ENCODE data around the gene CTNNAL1.

CTNNAL1 gene

GRCh38 chr9:108994695-108995094, 18.6 kb downstream of the CTNNAL1 start:
- DNase-seq: no peak
- Histone ChIP-seq H3K23ac (ENCODE audit: low read length) (no peak overlapping the region), H3K27ac (ENCODE audit: low read depth, low read length) (no peak overlapping the region), H3K18ac (ENCODE audit: low read length) (peak overlapping the region; percentile 58), H2AFZ (ENCODE audit: insufficient read depth, low read length, poor library complexity) (no peak overlapping the region), H4K91ac (ENCODE audit: low read depth, low read length) (no peak overlapping the region), H2BK120ac (ENCODE audit: insufficient read depth, low read length, poor library complexity) (no peak overlapping the region), H3K14ac (ENCODE audit: low read length) (no peak overlapping the region), H3K9me3 (ENCODE audit: insufficient read depth, low read depth, low read length) (no peaks in the 10 kb centered on the region), H3K4me2 (ENCODE audit: low read length) (no peak overlapping the region), H3K27me3 (ENCODE audit: insufficient read depth, low read length) (no peaks in the 10 kb centered on the region), H3K4me1 (ENCODE audit: control insufficient read depth in 1 of 2, insufficient read depth in 2 of 2, low read length in 2 of 2) (peaks cover 4 to 5% of the 10 kb centered on the region in 2 experiments), H4K8ac (ENCODE audit: low read depth, low read length) (peak overlapping the region; percentile 13), H2BK12ac (ENCODE audit: low read length) (no peak overlapping the region), H2AK5ac (ENCODE audit: low read length) (no peak overlapping the region), H4K12ac (ENCODE audit: low read depth, low read length) (no peak overlapping the region), H3K79me1 (ENCODE audit: low read length) (peaks cover 2% of the 10 kb centered on the region), H2BK5ac (ENCODE audit: low read depth, low read length, poor library complexity) (no peak overlapping the region), H3K36me3 (ENCODE audit: control insufficient read depth in 1 of 2, insufficient read depth in 2 of 2, low read length in 2 of 2) (no peaks in the 10 kb centered on the region), H3K79me2 (ENCODE audit: control insufficient read depth, insufficient read depth, low read length, poor library complexity) (peaks cover 2% of the 10 kb centered on the region), H3K4me3 (ENCODE audit: low read depth, low read length) (no peak overlapping the region), H3K9ac (ENCODE audit: low read length) (no peak overlapping the region), H3K4ac (ENCODE audit: low read depth, low read length) (peak overlapping the region; percentile 59)
- WGBS (ENCODE audit: extremely low coverage, insufficient coverage, insufficient read length): no CpG with 5 or more reads among the region's 2 CpGs

GRCh38 chr9:108991479-108991878, 21.8 kb downstream of the CTNNAL1 start:
- H3K27me3 ChIP-seq (ENCODE audit: insufficient read depth, low read length): no peaks in the 10 kb centered on the region
- no peak overlapping the region for H4K8ac ChIP-seq (ENCODE audit: low read depth, low read length)
- H3K4me2 ChIP-seq (ENCODE audit: low read length): no peak overlapping the region
- no peak overlapping the region for H3K14ac ChIP-seq (ENCODE audit: low read length)
- H3K9ac ChIP-seq (ENCODE audit: low read length): no peak overlapping the region
- no peak overlapping the region for H4K12ac ChIP-seq (ENCODE audit: low read depth, low read length)
- no peak overlapping the region for H3K18ac ChIP-seq (ENCODE audit: low read length)
- H3K9me3 ChIP-seq (ENCODE audit: insufficient read depth, low read depth, low read length): no peaks in the 10 kb centered on the region
- WGBS (ENCODE audit: extremely low coverage, insufficient coverage, insufficient read length): no CpG with 5 or more reads among the region's 5 CpGs
- H2BK5ac ChIP-seq (ENCODE audit: low read depth, low read length, poor library complexity): no peak overlapping the region
- no peak overlapping the region for H3K23ac ChIP-seq (ENCODE audit: low read length)
- no peak overlapping the region for H2AFZ ChIP-seq (ENCODE audit: insufficient read depth, low read length, poor library complexity)
- no peaks in the 10 kb centered on the region for H3K36me3 ChIP-seq (ENCODE audit: control insufficient read depth in 1 of 2, insufficient read depth in 2 of 2, low read length in 2 of 2)
- DNase-seq: no peak
- peaks cover 4 to 5% of the 10 kb centered on the region in 2 experiments for H3K4me1 ChIP-seq (ENCODE audit: control insufficient read depth in 1 of 2, insufficient read depth in 2 of 2, low read length in 2 of 2)
- H3K4me3 ChIP-seq (ENCODE audit: low read depth, low read length): no peak overlapping the region
- no peak overlapping the region for H3K4ac ChIP-seq (ENCODE audit: low read depth, low read length)
- no peak overlapping the region for H2AK5ac ChIP-seq (ENCODE audit: low read length)
- H2BK12ac ChIP-seq (ENCODE audit: low read length): no peak overlapping the region
- H3K79me2 ChIP-seq (ENCODE audit: control insufficient read depth, insufficient read depth, low read length, poor library complexity): peaks cover 2% of the 10 kb centered on the region
- H3K27ac ChIP-seq (ENCODE audit: low read depth, low read length): no peak overlapping the region
- H4K91ac ChIP-seq (ENCODE audit: low read depth, low read length): no peak overlapping the region
- no peak overlapping the region for H2BK120ac ChIP-seq (ENCODE audit: insufficient read depth, low read length, poor library complexity)
- peaks cover 2% of the 10 kb centered on the region for H3K79me1 ChIP-seq (ENCODE audit: low read length)

GRCh38 chr9:108983885-108984284, 29.4 kb downstream of the CTNNAL1 start:
- Histone ChIP-seq H3K36me3 (ENCODE audit: control insufficient read depth in 1 of 2, insufficient read depth in 2 of 2, low read length in 2 of 2) (peaks cover 0 to 2% of the 10 kb centered on the region in 2 experiments), H2AFZ (ENCODE audit: insufficient read depth, low read length, poor library complexity) (no peak overlapping the region), H3K27ac (ENCODE audit: low read depth, low read length) (no peak overlapping the region), H3K9me3 (ENCODE audit: insufficient read depth, low read depth, low read length) (peaks cover 2% of the 10 kb centered on the region), H3K79me1 (ENCODE audit: low read length) (no peaks in the 10 kb centered on the region), H3K79me2 (ENCODE audit: control insufficient read depth, insufficient read depth, low read length, poor library complexity) (no peaks in the 10 kb centered on the region), H2AK5ac (ENCODE audit: low read length) (no peak overlapping the region), H2BK5ac (ENCODE audit: low read depth, low read length, poor library complexity) (no peak overlapping the region), H3K18ac (ENCODE audit: low read length) (no peak overlapping the region), H4K8ac (ENCODE audit: low read depth, low read length) (no peak overlapping the region), H3K14ac (ENCODE audit: low read length) (no peak overlapping the region), H2BK120ac (ENCODE audit: insufficient read depth, low read length, poor library complexity) (no peak overlapping the region), H3K23ac (ENCODE audit: low read length) (no peak overlapping the region), H3K4me1 (ENCODE audit: control insufficient read depth in 1 of 2, insufficient read depth in 2 of 2, low read length in 2 of 2) (no peaks in the 10 kb centered on the region), H3K4me2 (ENCODE audit: low read length) (no peak overlapping the region), H3K9ac (ENCODE audit: low read length) (no peak overlapping the region), H3K4me3 (ENCODE audit: low read depth, low read length) (no peak overlapping the region), H4K91ac (ENCODE audit: low read depth, low read length) (no peak overlapping the region), H4K12ac (ENCODE audit: low read depth, low read length) (no peak overlapping the region), H3K4ac (ENCODE audit: low read depth, low read length) (no peak overlapping the region), H3K27me3 (ENCODE audit: insufficient read depth, low read length) (no peaks in the 10 kb centered on the region), H2BK12ac (ENCODE audit: low read length) (no peak overlapping the region)
- DNase-seq: no peak

- no peaks in the 10 kb centered on the region for H3K79me2 ChIP-seq (ENCODE audit: control insufficient read depth, insufficient read depth, low read length, poor library complexity)
- H3K27ac ChIP-seq (ENCODE audit: low read depth, low read length): no peak overlapping the region
- H3K9me3 ChIP-seq (ENCODE audit: insufficient read depth, low read depth, low read length): peaks cover 2% of the 10 kb centered on the region
- no peak overlapping the region for H4K8ac ChIP-seq (ENCODE audit: low read depth, low read length)
- H4K91ac ChIP-seq (ENCODE audit: low read depth, low read length): no peak overlapping the region
- no peak overlapping the region for H4K12ac ChIP-seq (ENCODE audit: low read depth, low read length)
- H3K23ac ChIP-seq (ENCODE audit: low read length): no peak overlapping the region
- H2BK120ac ChIP-seq (ENCODE audit: insufficient read depth, low read length, poor library complexity): no peak overlapping the region
- no peak overlapping the region for H2BK5ac ChIP-seq (ENCODE audit: low read depth, low read length, poor library complexity)
- H3K4me3 ChIP-seq (ENCODE audit: low read depth, low read length): no peak overlapping the region
- no peak overlapping the region for H3K4me2 ChIP-seq (ENCODE audit: low read length)
- H2BK12ac ChIP-seq (ENCODE audit: low read length): no peak overlapping the region
- DNase-seq: no peak
- no peaks in the 10 kb centered on the region for H3K79me1 ChIP-seq (ENCODE audit: low read length)
- H3K4me1 ChIP-seq (ENCODE audit: control insufficient read depth in 1 of 2, insufficient read depth in 2 of 2, low read length in 2 of 2): no peaks in the 10 kb centered on the region
- no peak overlapping the region for H3K9ac ChIP-seq (ENCODE audit: low read length)
- no peak overlapping the region for H2AK5ac ChIP-seq (ENCODE audit: low read length)
- H3K14ac ChIP-seq (ENCODE audit: low read length): no peak overlapping the region
- WGBS (ENCODE audit: extremely low coverage, insufficient coverage, insufficient read length): no CpG with 5 or more reads among the region's 2 CpGs
- H3K36me3 ChIP-seq (ENCODE audit: control insufficient read depth in 1 of 2, insufficient read depth in 2 of 2, low read length in 2 of 2): peaks cover 3% of the 10 kb centered on the region in 2 experiments
- H3K4ac ChIP-seq (ENCODE audit: low read depth, low read length): no peak overlapping the region
- no peak overlapping the region for H2AFZ ChIP-seq (ENCODE audit: insufficient read depth, low read length, poor library complexity)
- H3K18ac ChIP-seq (ENCODE audit: low read length): no peak overlapping the region
- H3K27me3 ChIP-seq (ENCODE audit: insufficient read depth, low read length): no peaks in the 10 kb centered on the region
Observed at GRCh38 chr9:108980893-108981292, 32.4 kb downstream of the CTNNAL1 start.
